GM18511 (cell line): ENCODE data around the gene DGKQ.
"Not testable (repeated sequence)": the region's sequence is repeated elsewhere in the genome, so short reads cannot be mapped to it uniquely, and the experiment has no call there.

Experiments
- ATAC-seq: cut with Tn5 transposase; IDR thresholded peaks from one replicate; pipeline ENCODE4 v1.9.1; 2021; ENCODE audit warnings: mild to moderate bottlenecking, moderate library complexity; ENCODE audit not compliant: unreplicated experiment

DGKQ gene

GRCh38 chr4:929096-929765 is 44.1 kb downstream of the DGKQ start:
- ATAC-seq: no peak

DNA sequence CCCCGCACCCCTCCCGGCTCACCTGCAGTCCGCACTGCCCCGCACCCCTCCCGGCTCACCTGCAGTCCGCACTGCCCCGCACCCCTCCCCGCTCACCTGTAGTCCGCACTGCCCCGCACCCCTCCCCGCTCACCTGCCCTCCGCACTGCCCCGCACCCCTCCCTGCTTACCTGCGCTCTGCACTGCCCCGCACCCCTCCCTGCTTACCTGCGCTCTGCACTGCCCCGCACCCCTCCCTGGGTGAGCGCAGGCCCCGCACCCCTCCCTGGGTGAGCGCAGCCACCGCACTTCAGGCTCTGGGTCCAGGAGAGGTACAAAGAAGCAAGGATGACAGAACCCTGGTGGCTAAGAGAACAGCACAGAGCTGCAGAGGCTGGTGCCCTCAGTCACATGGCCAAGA is 45.8 kb downstream of the DGKQ start:
- ATAC-seq: not testable (repeated sequence)

- no peak for ATAC-seq
Observed at GRCh38 chr4:926538-926937, 46.8 kb downstream of the DGKQ start.

DNA sequence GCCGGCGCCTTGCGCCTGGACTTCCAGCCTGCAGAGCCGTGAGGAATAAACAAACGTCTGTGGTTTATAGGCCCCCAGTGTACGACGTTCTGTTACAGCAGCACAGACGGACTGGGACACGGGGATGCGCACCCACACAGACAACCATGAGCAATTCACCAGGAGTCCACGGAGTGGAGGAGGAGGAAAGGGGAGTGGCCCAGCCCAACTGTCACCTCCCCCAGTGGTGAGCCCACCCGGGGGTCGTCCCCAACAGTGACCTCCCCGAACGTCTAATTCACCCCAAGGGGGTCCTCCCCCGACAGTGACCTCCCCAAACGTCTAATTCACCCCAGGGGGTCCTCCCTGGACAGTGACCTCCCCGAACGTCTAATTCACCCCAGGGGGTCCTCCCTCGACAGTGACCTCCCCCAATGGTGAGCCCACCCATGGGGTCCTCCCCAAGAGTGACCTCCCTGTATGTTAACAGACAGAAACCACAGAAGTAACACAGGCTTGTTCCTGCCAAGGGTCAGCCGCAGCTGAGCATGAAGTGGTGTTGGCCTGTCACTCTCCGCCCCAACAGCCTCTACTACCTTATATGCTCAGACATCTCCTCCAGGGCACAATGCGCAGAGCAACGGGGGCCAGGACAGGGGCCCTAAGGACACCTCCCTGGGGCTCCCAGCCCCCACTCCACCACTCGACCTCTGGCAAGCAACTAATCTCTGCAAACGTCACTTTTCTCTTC is 47.4 kb downstream of the DGKQ start:
- no peak for ATAC-seq

GRCh38 chr4:925171-925570 is 48.2 kb downstream of the DGKQ start:
- no peak for ATAC-seq

DNA sequence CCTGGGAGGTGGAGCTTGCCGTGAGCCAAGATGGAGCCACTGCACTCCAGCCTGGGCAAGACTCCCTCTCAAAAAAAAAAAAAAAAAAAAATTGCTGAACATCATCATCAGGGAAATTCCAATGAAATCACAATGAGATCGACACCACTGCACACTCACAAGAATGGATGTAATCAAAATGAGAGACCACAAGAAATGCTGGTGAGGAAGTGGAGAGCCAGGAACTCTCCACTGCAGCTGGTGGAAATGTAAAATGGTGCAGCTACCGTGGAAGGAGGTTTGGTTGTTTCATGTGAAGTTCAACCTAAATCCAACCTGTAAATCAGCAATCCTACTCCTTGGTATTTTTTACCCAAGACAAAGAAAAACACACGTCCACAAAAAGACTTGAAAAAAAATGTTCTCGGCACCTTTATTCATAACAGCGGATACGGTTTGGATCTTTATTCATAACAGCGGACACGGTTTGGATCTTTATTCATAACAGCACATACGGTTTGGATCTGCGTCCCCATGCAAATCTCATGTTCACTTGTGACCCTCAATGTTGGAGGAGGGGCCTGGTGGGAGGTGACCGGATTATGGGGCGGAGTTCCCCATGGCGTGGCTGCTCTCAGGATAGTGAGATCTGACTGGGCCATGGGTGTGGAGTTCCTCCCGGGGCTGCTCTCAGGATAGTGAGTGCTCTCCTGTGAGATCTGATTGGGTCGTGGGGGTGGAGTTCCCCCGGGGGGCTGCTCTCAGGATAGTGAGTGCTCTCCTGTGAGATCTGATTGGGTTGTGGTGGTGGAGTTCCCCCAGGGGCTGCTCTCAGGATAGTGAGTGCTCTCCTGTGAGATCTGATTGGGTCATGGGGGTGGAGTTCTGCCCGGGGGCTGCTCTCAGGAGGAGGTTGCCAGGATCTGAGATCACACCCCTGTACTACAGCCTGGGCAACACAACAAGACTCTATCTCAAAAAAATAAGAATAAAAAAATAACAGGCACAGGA is 49.0 kb downstream of the DGKQ start:
- ATAC-seq: peak; percentile 48

DNA sequence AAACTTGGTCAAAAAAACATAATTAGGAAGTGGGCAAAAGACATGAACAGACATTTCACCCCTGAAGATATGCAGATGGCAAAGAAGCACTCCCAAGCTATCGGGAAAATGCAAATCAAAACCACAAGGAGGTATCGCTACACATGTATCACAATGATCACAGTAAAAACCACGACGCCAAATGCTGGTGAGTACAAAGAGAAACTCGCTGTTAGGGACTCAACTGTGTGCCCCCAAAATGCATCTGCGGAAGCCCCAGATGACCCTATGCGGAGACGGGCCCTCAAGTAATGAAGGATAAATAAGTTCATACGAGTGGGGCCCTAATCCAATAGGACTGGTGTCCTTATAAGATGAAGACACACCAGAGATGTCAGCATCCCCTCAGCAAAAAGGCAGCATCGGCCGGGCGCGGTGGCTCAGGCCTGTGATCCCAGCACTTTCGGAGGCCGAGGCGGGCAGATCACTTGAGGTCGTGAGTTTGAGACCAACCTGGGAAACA is 51.5 kb downstream of the DGKQ start:
- no peak for ATAC-seq

DNA sequence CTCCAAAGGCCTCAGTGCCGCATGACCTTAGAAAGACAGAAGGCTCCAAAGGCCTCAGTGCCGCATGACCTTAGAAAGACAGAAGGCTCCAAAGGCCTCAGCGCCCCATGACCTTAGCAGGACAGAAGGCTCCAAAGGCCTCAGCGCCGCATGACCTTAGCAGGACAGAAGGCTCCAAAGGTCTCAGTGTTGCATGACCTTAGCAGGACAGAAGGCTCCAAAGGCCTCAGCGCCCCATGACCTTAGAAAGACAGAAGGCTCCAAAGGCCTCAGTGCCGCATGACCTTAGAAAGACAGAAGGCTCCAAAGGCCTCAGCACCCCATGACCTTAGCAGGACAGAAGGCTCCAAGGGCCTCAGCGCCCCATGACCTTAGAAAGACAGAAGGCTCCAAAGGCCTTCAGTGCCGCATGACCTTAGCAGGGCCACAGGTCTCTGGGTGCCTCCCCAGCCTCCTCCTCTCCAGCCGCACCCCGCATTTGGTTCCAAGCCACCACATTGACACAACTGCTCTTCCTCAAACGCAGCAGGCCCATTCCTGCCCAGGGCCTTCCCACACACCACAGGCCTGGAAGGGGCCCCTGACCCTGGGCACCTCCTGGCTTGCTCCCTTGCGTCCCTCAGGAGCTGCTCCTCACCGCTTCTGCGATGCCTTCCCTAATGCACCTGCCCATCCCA is 54.2 kb downstream of the DGKQ start:
- ATAC-seq: not testable (repeated sequence)

DNA sequence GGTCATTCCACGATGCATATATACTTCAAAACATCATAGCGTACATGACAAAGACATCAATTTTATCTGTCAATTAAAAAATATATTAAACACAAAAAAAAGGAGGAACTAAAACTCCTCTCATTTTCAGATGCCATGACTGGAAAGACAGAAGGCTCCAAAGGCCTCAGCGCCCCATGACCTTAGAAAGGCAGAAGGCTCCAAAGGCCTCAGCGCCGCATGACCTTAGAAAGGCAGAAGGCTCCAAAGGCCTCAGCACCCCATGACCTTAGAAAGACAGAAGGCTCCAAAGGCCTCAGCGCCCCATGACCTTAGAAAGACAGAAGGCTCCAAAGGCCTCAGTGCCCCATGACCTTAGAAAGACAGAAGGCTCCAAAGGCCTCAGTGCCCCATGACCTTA is 54.8 kb downstream of the DGKQ start:
- not testable (repeated sequence) for ATAC-seq

DNA sequence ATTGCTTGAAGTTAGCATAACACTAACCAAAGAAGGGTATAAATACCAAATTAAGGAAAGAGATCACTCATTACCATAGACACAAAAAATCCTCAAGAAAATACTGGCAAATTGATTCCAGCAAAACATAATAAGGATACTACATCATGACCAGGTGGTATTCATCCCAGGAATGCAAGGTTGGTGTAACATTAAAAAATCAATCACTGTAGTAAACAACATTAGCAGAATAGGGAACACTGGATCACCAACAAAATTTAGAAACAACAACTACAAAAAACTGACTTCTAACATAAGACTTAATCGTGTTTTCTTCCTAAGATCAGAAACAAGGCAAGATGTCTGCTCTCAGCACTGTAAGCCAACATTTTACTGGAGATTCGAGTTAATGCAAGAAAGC is 55.4 kb downstream of the DGKQ start:
- no peak for ATAC-seq

DNA sequence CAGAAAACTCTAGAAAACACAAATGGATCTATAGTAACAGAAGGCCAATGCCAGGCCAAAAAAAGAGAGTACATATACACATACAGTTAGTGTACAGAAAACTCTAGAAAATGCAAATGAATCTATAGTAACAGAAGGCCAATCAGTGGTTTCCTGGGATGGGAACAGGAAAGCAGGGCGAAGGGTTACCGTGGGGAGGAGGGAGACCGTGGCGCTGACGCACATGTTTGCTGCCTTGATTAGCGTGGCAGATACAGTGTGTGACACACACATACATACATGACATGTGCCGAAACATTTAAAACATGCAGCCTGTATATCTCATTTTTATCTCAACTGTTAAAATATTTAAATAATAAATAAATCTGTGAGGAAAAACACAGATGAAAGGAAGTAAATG is 55.9 kb downstream of the DGKQ start:
- ATAC-seq: no peak

- ATAC-seq: no peak
Observed at GRCh38 chr4:915595-915994, 57.8 kb downstream of the DGKQ start.

- no peak for ATAC-seq
Observed at GRCh38 chr4:915041-915474, 58.3 kb downstream of the DGKQ start.

GRCh38 chr4:914531-914930 is 58.8 kb downstream of the DGKQ start:
- no peak for ATAC-seq

DNA sequence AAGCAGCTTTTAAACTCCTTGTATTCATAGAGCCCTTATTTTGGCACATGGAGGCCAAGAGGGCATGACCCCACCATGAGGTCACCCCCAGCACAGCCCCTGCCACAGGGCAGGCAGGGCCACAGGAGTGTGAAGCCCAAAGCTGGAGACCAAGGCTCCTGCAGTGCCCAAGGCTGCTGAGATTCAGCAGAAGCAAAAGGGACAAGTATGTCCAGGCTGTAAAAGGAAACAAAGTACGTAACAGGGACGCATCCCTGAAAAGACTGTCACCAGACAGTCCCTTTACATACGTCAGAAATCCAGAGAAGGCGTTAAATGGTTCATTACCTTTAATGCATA is 60.1 kb downstream of the DGKQ start:
- ATAC-seq: no peak

DNA sequence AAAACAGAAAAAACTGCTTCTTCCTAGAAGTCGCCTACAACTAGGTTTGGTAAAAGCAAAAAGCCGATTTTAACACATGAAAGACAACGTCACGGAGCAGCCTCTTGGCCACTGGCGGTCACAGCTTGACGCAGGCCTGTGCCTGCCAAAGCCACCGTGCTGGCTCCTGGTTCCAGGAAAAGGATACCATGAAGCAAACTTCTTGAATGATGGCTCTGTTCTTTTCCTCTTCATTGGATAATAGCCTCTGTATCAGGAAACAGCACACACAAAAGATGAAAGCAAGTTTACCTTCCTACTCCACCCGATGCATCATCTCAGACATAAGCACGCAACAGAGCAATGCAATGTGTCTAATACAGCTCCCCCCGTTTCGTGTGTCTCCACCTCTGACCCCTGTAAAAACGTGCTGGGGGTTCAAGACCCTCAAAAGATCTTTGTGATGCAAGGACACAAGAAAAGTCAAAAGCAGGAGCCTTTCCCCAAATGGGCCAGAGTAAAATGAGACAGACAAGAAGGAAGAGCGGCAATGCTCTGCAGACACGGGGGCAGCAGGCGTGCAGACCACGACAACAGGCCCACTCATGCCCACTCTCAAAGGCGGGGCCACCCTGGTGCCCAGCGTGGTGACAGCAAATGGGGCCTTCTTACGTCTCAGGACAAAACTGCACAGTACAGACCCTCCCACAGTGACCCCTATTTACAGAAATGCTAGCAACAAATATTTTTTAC is 60.7 kb downstream of the DGKQ start:
- no peak for ATAC-seq

- ATAC-seq: no peak
Observed at GRCh38 chr4:911871-912490, 61.4 kb downstream of the DGKQ start.

- no peak for ATAC-seq
Observed at GRCh38 chr4:911221-911751, 62.1 kb downstream of the DGKQ start.

- ATAC-seq: no peak
Observed at GRCh38 chr4:910366-911091, 62.8 kb downstream of the DGKQ start.
